Neural cell (in vitro differentiated cells): ENCODE results near the gene FAM53A.

ENCODE experiments used
- CTCF ChIP-seq: fragments of 450-650 bp; IDR thresholded peaks from 2 replicates; pipeline ENCODE4 v1.5.1; 2014; ENCODE audit warnings: antibody characterized with exemption, mild to moderate bottlenecking, moderate library complexity; ENCODE audit not compliant: poor library complexity, severe bottlenecking
- SMC3 ChIP-seq: fragments of 450-650 bp; conservative IDR thresholded peaks from 2 replicates; pipeline ENCODE4 v1.6.1; 2014; ENCODE audit warnings: antibody characterized with exemption, mild to moderate bottlenecking, moderate library complexity; ENCODE audit not compliant: poor library complexity

- TF ChIP-seq CTCF (no peak), SMC3 (no peak)
Observed at GRCh38 chr4:1593881-1594345, 90.2 kb downstream of the FAM53A start.
